Measurements from ENCODE around the gene ZFHX2.

Gene ZFHX2

DNA sequence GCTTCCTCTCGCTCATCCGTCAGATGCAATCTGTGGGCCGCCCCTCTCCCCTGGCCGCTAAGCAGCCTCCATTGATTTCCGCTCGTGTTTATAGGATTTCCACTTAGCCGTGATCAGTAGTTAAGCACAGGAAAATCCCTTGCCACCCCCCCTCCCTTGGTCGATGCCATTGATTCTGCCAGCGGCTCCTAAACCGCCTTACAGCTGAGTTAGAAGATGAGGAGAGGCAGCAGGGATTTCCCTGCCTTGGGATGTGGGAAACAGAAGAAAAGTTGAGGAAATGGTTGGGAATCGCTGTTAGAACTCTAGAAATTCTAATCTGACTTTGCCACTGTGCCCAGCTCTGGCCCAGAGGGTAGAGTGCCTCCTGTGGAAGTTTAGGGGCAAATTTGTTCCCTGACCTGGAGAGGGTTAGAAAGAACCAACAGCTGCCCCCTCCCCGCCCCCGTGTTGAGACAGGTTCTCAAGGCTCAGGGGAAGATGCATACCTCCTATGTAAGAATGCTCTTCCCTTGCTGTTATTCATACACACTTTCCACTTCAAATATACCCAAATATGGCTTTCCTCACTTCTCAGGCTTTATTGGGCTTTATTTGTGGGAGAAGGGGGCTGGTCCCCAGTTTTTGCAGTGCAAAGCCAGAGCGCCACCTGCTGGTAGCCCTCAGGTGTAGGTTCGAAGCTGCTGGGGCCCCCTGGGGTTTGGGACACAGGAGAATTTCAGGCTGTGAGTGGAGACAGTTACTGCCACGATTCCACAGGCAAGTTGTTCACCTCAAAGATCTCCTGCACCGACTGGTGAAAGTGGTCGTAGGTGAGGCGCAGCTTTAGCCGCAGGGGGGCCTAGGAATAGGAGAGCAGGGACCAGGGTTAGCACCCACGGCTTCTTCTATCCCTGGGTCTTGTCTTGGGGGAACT is 7.7 kb upstream of the ZFHX2 start:
- DNase-seq = no peak

DNA sequence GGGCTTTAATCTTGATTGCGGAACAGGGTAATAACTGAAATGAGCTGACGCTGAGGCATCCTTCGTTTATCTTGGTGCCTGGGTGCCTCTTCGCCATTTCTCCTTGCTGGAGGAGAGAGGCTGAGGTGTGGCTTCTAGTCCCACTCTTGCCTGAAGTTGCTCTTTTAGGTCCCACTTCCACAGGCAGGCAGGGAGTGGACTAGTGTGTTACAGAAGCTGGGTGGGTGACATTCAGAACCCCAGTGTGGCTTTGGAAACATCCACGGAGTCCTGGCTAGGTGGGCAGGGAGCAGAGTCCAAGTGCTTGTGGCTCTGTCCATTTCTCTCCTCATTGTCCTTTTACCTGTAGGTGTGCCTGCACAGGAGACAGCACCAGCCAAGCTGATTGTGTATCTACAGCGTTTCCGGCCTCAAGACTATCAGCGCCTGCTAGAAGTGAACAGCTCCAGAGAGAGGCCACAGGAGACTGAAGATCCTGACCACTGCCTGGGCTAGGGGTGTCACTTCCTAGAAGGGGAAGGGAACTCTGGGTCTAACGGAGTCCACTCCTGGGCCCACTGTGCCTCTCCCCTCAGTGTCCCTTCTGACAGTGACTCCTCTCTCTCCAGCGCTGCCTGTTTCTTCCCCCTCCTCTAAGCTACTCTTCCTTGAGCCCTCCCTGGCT is 6.9 kb upstream of the ZFHX2 start:
- no peak for DNase-seq

DNA sequence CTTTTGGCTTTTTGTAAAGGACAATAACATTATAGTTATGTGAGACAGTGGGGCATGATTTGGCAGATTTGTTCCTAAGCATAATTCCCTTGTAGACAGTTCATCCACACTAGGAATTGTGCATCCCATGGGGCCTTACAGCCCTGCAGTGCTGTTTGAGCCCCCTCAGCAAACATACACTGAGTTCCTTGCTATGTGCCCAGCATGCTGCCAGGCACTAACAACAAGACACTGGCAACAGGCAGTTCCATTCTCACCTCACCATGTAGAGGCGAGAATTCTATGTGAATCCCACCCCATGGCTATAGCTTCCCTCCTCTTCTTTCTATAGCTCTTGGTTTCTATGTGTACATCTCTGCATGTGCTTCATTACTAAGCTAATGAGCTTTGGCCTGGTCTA is 6.4 kb upstream of the ZFHX2 start:
- no peak for DNase-seq

DNA sequence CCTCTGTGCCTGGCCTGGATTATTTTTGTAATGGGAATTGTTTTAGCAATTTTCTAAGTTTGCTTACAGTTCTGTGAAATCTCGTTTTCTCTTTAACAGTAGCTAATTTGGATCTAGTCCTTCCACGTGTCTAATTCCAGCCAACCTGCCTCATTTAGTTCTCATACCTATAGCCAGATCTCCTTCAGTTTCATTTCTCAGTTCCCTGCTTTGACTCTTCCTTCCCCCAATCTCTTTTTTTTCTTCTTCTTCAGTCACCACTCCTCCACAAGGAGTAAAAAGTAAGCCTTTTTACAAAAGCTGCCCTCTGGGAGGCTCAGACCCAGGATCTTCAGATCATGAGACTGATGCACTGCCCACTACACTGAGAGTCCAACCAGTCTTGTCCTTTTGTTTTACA is 6.0 kb upstream of the ZFHX2 start:
- no peak for DNase-seq

DNA sequence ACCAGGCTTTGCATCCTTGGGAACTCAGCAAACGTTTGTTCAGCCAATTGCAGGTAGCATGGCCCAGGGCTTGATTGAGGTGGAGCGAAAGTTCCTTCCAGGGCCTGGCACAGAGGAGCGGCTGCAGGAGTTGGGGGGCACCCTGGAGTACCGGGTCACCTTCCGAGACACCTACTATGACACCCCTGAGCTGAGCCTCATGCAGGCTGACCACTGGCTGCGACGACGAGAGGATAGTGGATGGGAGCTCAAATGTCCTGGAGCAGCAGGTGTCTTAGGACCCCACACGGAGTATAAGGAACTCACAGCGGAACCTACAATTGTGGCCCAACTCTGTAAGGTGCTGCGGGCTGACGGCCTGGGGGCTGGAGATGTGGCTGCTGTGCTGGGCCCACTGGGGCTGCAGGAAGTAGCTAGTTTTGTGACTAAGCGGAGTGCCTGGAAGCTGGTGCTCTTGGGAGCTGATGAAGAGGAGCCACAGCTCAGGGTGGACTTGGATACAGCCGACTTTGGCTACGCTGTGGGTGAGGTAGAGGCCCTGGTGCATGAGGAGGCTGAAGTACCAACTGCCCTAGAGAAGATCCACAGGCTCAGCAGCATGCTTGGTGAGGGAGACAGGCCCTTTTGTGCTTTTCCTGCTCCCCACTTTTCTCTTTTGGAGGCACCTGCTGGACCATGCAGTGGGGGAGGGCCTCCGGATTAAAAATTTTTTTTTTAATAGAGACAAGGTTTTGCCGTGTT is 5.3 kb upstream of the ZFHX2 start:
- DNase-seq = no peak

DNA sequence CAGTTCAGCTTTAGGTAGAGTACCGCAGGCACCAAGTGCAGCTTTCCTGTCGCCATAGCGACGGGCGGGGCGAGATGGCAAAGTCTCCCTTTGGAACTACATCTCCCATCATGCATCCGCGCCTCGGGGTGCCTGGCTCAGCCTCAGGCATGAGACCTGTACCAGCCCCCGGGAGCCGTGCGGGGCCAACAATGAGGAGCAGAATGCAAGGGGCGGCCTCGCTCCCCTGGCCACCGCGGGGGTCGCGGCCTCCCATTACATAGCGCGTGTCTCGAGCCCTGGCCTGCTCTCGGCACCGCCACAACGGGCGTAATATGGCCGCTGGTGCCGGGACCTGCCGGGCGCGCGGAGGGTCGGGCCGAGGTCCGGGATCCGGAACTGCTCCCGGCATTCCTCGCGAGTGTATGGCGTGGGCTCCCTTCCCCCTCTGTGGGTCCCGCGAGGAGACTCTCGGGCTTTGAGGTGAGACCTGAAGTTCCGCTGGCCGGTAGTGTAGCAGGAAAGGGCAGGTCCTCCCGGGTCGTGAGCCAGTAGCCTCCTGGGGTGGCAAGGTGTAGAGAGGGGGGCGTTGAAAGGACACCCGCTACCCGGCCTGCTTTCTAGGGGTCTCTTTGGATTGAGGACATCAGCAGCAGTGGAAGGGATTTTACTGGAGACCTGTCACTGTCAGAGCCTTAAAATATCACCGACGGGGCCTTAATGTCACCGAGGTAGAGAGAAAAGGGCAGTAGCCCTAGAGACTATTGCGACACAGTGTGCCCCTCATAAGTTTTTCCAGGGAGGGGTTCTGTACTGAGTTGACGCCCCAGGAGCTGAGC is 4.5 kb upstream of the ZFHX2 start, which contains the start of gene THTPA:
TSS of gene THTPA (plus strand) at position 390 of the 818 bp plus-strand sequence. CDS start 487 bp downstream, outside the sequence.
- DNase-seq = no peak

DNA sequence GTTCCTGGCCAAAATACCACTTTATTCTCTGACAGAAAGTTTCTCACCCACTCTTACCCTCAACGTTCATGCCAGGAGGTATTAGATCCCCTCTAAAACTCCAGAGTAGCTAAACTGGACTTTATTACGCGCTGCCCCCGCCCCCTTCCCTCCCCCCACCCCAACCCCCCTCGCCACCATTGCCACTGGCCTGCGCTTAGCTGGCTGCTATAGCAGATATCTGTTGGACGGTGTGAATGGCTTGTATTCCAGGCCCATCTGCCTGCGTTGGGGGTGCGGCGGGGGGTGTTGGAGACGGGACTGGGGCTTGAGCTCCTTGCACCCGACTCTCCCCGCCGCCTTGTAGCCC is 3.9 kb upstream of the ZFHX2 start:
- no peak for DNase-seq

DNA sequence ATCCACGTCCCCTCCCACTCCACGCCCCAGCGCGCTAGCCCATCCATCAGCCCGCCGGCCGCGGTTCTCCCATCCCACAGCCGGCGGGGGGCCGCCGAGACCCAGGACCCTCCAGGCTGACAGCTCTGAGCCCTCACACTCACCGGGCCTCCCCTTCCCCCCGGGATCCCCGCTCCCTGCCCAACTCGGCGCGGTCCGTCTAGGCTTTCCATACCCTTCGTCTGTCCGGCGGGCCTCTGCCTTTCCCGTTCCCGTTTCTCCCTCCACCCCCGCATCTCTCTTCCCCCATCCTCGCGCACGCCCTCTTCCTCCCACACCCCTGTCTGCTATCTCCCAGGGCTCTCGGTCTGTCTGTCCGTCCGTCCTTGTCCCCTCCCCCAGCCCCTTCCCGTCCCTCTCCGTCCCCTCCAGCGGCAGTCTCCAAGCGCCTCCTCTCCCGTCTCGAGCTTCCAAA is 726 bp downstream of the ZFHX2 start:
- DNase-seq = no peak

DNA sequence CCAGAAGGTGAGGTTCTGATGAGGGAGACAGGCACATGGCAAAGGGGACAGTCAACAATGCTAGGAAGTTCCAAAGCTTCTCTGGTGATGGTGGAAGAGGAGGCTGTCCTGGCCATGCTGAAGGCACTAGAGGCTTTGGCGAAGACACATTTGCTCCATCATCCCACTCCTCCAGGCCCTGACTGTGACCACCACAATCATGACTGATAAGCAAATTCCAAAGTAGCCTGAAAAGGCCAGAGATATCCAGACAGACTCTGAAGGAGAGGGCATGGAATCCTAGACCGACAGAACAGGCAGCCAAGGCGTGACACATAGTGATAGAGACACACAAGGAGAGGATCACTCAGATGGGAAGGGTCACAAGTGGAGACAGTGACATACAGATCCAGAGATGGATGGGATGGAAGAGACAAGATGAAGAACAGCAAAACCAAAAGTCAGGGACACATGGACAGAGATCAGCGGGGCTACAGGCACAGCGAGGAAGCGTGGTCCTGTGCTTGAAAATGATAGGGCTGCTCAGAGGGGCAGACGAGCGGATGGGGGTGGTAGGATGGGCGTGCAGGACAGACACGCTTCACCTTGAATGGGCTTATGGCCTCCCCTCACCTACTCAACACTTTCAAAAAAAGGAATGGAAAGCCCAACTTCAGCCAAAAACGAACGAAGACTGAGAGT is 1.3 kb downstream of the ZFHX2 start:
- no peak for DNase-seq

DNA sequence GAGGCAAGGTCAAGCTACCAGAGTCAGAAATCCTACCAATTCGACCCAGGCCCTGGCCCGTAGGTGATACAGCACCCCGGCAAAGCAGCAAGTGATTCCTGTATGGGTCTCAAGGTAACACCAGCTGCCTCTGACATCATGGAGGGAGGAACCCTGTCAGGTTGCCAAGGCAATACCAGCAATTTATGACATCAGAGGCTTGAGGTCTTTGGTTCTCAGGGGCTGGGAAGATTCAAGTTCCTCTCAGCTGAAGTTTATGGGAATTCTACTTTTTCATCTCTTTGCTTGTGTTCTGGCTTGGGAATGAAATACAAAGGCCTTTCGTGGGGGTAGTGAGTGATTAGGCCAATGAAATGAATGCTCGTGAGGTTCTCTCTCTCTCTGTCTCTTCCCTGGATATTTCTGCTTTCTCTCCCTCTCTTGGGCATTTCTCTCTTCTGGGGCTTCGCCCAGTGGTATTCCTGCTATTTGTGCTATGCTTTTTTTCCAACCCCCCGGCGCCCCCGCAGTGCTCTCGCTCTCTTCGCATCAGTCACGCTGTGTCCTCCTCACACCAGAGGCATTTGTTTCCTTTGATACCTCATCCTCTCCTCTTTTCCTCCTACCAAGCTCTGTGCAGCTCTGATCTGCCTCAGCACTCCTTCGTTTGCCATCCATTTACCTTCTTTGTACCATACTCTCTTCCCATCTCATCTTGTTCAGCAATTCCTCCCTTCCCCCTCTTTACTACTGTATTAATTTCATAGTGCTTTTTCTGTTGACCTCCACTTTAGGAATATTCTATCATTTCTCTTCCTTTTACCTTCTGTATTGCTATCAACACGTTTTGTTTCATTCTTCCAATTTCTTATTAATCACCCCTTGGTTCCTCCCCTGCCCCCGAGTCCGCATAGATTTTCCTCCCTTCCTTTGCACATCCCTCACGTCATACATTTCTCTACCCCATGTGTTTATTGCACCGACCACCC is 2.9 kb downstream of the ZFHX2 start:
- no peak for DNase-seq

DNA sequence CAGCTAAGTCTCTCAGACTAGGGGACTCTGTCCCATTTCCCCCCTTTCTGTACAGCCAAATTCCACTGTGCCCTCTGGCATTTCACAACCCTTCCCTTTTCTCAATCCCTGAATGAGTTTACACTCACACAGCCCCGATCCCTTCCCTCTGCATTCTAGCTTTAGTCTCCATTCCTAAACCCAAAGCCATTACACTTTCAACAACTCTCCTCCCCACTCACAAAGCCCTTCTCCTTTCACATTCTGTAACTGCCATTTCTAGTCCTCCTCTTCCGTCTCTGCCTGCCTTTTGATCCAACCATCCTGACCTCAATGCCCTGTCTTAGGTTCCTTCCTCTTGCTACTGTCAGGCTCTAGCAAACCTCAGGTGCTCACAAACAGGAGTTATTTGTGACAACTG is 3.6 kb downstream of the ZFHX2 start:
- no peak for DNase-seq

DNA sequence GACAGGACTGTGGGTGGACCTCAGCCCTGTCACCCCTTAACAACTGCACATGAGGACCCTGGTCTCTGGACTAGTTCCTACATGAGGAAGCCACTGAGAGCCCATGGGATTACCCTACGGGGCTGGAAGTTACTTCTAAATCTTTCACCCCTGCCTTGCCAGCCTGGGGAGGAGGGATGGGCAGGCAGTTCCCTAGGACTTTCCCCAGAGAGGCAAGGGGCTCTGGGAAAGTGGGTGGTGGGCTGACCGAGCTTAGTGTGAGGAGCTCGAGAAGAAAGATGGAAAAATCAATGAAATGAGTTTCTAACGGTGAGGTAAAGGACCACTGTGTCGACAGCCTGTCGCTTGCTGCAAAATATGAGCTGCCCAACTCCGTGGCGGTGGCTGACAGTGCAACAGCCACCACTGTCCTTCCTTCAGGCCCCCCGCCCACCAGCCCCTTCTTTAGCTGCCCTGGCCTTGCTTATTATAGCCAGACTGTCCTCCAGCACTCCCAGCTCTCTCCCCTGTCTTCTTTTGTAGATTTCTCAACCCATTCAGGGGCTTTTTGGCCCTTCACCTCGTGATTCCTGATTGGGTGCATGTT is 5.0 kb downstream of the ZFHX2 start:
- no peak for DNase-seq

DNA sequence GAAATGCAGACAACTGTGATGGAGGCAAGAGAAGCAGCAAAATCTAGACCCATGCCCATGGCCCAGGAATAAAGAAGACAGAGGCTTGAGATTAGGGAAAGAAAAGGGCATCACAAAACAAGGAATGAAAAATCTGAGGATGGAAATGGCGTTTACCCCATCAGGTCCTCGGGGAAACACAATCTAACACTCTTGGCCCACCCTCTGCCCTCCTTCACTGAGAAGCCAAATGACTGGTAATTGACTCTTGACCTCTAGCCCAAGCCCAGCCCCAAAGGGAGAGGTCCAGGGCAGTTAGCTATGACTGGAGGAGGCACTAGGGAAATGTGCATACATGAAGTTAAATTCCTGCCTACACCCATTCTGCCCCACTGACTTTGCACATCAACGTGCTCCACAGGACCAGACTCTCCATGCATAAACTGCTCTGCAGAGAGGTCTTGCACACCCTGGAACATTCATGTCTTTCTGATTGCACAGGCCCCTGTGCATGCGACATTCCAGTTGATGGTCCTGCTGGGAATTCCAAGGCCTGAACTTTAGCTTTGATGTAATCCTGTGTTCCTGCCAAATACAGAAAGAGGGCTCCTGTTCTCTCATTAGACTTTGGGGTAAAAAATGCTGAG is 5.7 kb downstream of the ZFHX2 start:
- DNase-seq = no peak

DNA sequence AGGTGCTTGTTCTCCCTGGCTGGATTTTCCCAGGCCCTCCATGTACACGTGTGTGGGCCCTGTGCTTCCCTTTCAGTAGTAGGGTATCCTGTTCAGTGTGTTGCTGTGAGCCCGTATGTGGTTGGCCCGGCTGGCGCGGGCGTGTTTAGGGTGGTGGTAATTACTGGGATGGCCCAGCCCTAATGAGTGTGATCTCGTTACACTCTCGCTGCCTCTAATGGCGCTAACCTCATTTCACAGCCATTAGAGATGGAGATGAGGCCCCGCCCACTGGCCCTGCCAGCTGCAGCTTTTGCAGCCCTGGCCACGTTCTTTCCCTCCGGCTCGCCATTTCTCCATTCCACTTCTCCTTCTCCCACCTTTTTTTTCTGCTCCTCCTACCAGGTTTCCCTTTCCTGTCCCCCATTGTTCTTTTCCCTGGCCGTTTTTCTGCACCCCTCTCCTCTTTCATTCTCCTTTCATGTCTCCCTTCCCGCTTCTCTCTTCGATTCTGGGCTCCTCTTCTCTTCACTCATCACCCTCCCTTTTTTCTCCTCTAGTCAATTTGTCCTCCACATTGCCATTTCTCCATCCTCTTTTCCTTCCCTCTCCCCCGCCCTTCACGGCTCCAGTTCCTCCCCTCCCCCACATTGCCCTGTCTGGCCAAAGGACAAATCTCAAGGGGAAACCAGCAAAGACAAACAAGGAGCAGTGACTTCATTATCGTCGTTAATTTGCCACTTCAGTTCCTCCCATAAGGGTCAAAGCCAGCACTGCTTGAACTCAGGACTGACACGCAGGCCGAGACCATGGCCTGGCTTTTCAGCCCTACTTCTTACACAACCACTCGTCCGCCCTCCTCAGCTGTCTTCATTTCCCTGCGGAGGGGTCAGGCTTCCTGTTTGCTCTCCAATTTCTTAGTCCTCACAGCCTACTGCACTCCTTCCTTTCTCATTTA is 6.8 kb downstream of the ZFHX2 start:
- DNase-seq = no peak

DNA sequence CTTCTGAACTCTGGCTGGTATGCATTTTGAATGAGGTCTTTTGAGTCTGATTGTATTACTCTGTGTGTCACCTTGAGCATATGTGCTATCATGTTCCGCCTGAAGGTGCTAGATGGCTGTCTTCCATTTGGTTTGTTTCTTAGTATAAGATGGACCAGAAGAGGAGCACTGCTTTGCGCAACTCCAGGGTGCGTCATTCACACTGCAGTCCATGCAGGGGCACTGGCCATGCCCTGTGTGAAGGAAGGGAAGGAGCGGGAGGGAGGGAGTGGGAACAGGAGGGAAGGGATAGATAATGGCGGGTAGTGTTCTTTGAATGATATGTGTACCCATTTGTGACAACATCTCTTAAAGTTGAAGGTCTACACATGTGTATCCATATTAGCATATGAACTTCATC is 8.2 kb downstream of the ZFHX2 start:
- no peak for DNase-seq

DNA sequence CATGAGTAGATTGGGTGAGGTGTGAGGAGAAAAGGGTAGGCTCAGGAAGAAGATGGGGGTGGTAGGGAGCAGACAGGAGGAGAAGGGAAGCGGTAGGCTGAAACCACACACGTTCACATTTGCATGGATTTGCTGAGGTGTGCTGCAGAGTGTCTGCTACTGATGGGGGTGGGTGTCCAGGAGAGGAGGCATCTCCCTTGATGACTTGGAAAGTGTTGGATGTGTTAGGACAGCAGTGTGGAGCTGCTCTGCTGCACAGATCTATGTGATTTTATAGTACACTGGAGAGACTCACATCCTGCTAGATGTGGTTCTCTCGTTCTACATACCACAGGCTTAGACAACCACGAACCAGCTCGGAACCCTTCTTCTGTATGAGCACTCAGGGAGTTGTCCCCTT is 9.3 kb downstream of the ZFHX2 start:
- no peak for DNase-seq

DNA sequence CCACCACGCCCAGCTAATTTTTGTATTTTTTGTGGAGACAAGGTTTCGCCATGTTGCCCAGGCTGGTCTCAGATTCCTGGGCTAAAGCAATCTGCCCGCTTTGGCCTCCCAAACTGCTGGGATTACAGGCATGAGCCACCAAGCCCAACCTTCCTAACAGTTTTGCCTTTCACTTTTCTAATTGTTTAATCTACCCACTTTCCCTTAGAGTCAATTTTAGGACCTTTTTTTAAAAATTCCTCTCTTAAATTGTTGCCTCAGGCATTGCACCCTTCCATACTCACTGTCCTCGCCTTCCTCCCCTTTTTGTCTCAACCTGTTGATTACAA is 11.5 kb downstream of the ZFHX2 start:
- no peak for DNase-seq

DNA sequence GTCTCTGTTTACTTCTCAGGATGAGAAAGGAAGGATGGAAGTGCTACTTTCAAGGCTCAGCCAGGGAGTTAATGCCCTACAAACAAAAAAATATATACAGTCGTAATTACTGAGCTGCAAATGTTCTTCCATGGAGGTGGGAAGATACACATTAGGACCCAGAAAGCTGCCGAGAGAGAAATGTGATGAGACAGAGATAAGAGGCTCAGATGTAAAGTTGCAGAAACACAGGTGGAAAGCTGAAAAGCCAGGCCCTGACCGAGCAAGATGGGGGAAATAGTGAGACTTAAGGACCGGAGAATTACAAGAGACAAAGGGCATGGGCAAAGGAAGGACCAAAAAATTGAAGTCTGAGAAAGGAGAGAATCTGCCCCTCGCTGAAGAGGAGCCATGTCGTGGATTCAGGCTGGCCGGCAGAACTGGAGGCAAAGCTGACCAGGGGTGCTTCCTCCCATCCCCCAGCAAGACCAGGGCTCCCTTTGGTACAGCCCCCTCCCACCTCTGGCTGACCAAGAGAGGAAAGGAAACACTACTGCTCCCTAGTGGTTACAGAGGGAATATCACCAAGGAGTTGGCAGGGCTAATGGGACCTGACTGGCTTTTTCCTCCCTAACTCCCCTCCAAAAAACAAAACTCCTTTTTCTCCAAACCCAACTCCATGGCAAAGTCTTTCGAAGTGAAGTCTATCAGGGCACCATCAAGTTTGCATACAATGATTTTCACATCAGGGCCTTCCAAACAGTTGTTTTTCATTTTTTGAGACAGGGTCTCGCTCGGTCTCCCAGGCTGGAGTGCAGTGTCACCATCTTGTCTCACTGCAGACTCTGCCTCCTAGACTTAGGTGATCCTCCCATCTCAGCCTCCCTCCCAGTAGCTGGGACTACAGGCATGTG is 12.1 kb downstream of the ZFHX2 start:
- no peak for DNase-seq
